ENCODE results near the gene ENTHD1.

ENTHD1 gene

GRCh38 chr22:39925909-39926679, 32.5 kb upstream of the ENTHD1 start:
- Histone ChIP-seq H3K36me3 (ENCODE audit: control insufficient read depth in 4 of 4, insufficient read depth in 4 of 4, low read length in 3 of 4) (no peaks in the 10 kb centered on the region), H3K9me3 (ENCODE audit: control extremely low read depth in 1 of 5, control insufficient read depth in 4 of 5, insufficient read depth in 2 of 5, low read depth in 1 of 5, low read length in 4 of 5) (no peaks in the 10 kb centered on the region), H3K27ac (ENCODE audit: insufficient read depth in 1 of 2, low read depth in 1 of 2, low read length in 2 of 2, poor library complexity in 1 of 2, severe bottlenecking in 2 of 2) (no peak overlapping the region), H3K27me3 (replicated peaks in 2 of 5; ENCODE audit: control insufficient read depth in 4 of 5, insufficient read depth in 5 of 5, low read length in 4 of 5) (peaks cover 0 to 11% (median 4%) of the 10 kb centered on the region in 5 experiments), H3K4me3 (ENCODE audit: control insufficient read depth in 1 of 7, extremely low read depth in 1 of 7, insufficient read depth in 4 of 7, low read depth in 2 of 7, low read length in 6 of 7) (no peak overlapping the region), H3K4me1 (ENCODE audit: control extremely low read depth in 1 of 4, control insufficient read depth in 4 of 4, insufficient read depth in 4 of 4, low read length in 3 of 4) (peaks cover 3 to 42% (median 12%) of the 10 kb centered on the region in 4 experiments)
- POLR2A ChIA-PET = no interaction called here
- WGBS (ENCODE audit: insufficient coverage) = 37% methylated on average over 6 of the region's 8 CpGs
- CTCF ChIA-PET = interaction anchor here (0.9 to 4.8 kb wide), 6 partner anchors 9 to 99 kb away, joined by 3 to 17 read pairs (median 6); no protein-coding TSS in a partner anchor
- DNase-seq = peak in 2 of 3 donors; percentile 40 to 50

- Histone ChIP-seq H3K36me3 (ENCODE audit: control insufficient read depth in 4 of 4, insufficient read depth in 4 of 4, low read length in 3 of 4) (no peaks in the 10 kb centered on the region), H3K4me3 (ENCODE audit: control insufficient read depth in 1 of 7, extremely low read depth in 1 of 7, insufficient read depth in 4 of 7, low read depth in 2 of 7, low read length in 6 of 7) (no peak overlapping the region), H3K9me3 (ENCODE audit: control extremely low read depth in 1 of 5, control insufficient read depth in 4 of 5, insufficient read depth in 2 of 5, low read depth in 1 of 5, low read length in 4 of 5) (no peaks in the 10 kb centered on the region), H3K27ac (ENCODE audit: insufficient read depth in 1 of 2, low read depth in 1 of 2, low read length in 2 of 2, poor library complexity in 1 of 2, severe bottlenecking in 2 of 2) (no peak overlapping the region), H3K27me3 (replicated peaks in 2 of 5; ENCODE audit: control insufficient read depth in 4 of 5, insufficient read depth in 5 of 5, low read length in 4 of 5) (peaks cover 0 to 7% (median 4%) of the 10 kb centered on the region in 5 experiments), H3K4me1 (ENCODE audit: control extremely low read depth in 1 of 4, control insufficient read depth in 4 of 4, insufficient read depth in 4 of 4, low read length in 3 of 4) (peaks cover 3 to 36% (median 12%) of the 10 kb centered on the region in 4 experiments)
- POLR2A ChIA-PET = no interaction called here
- CTCF ChIA-PET = interaction anchor here (0.9 to 4.8 kb wide), 5 partner anchors 10 to 99 kb away, joined by 3 to 17 read pairs (median 7); no protein-coding TSS in a partner anchor
- DNase-seq = no peak
- 93% methylated on average over 2 of the region's 2 CpGs for WGBS (ENCODE audit: insufficient coverage)
Measured at GRCh38 chr22:39925273-39925672, 31.7 kb upstream of the ENTHD1 start.

- peaks cover 3 to 34% (median 11%) of the 10 kb centered on the region in 4 experiments for H3K4me1 ChIP-seq (ENCODE audit: control extremely low read depth in 1 of 4, control insufficient read depth in 4 of 4, insufficient read depth in 4 of 4, low read length in 3 of 4)
- ChIA-PET CTCF (interaction anchor here (4.8 kb wide), 1 partner anchor 9 kb away, joined by 17 read pairs; no protein-coding TSS in a partner anchor), POLR2A (no interaction called here)
- no peak overlapping the region for H3K27ac ChIP-seq (ENCODE audit: insufficient read depth in 1 of 2, low read depth in 1 of 2, low read length in 2 of 2, poor library complexity in 1 of 2, severe bottlenecking in 2 of 2)
- DNase-seq = no peak
- H3K9me3 ChIP-seq (ENCODE audit: control extremely low read depth in 1 of 5, control insufficient read depth in 4 of 5, insufficient read depth in 2 of 5, low read depth in 1 of 5, low read length in 4 of 5) = no peaks in the 10 kb centered on the region
- no peak overlapping the region for H3K4me3 ChIP-seq (ENCODE audit: control insufficient read depth in 1 of 7, extremely low read depth in 1 of 7, insufficient read depth in 4 of 7, low read depth in 2 of 7, low read length in 6 of 7)
- WGBS (ENCODE audit: insufficient coverage) = 98% methylated on average over 16 of the region's 18 CpGs
- H3K27me3 ChIP-seq (replicated peaks in 2 of 5; ENCODE audit: control insufficient read depth in 4 of 5, insufficient read depth in 5 of 5, low read length in 4 of 5) = peaks cover 0 to 6% (median 4%) of the 10 kb centered on the region in 5 experiments
- no peaks in the 10 kb centered on the region for H3K36me3 ChIP-seq (ENCODE audit: control insufficient read depth in 4 of 4, insufficient read depth in 4 of 4, low read length in 3 of 4)
Measured at GRCh38 chr22:39924286-39924685, 30.7 kb upstream of the ENTHD1 start.

- ChIA-PET CTCF (interaction anchor here (1.1 kb wide), 1 partner anchor 93 kb away, joined by 3 read pairs; no protein-coding TSS in a partner anchor), POLR2A (no interaction called here)
- Histone ChIP-seq H3K27ac (ENCODE audit: insufficient read depth in 1 of 2, low read depth in 1 of 2, low read length in 2 of 2, poor library complexity in 1 of 2, severe bottlenecking in 2 of 2) (no peak overlapping the region), H3K36me3 (ENCODE audit: control insufficient read depth in 4 of 4, insufficient read depth in 4 of 4, low read length in 3 of 4) (no peaks in the 10 kb centered on the region), H3K9me3 (ENCODE audit: control extremely low read depth in 1 of 5, control insufficient read depth in 4 of 5, insufficient read depth in 2 of 5, low read depth in 1 of 5, low read length in 4 of 5) (no peaks in the 10 kb centered on the region), H3K27me3 (replicated peaks in 2 of 5; ENCODE audit: control insufficient read depth in 4 of 5, insufficient read depth in 5 of 5, low read length in 4 of 5) (peaks cover 0 to 5% (median 2%) of the 10 kb centered on the region in 5 experiments), H3K4me1 (ENCODE audit: control extremely low read depth in 1 of 4, control insufficient read depth in 4 of 4, insufficient read depth in 4 of 4, low read length in 3 of 4) (peaks cover 3 to 29% (median 10%) of the 10 kb centered on the region in 4 experiments), H3K4me3 (ENCODE audit: control insufficient read depth in 1 of 7, extremely low read depth in 1 of 7, insufficient read depth in 4 of 7, low read depth in 2 of 7, low read length in 6 of 7) (no peak overlapping the region)
- 34% methylated on average over 4 of the region's 5 CpGs for WGBS (ENCODE audit: insufficient coverage)
- DNase-seq = peak in 2 of 3 donors; percentile 24 to 39
Measured at GRCh38 chr22:39923696-39924095, 30.1 kb upstream of the ENTHD1 start.

- no peaks in the 10 kb centered on the region for H3K36me3 ChIP-seq (ENCODE audit: control insufficient read depth in 4 of 4, insufficient read depth in 4 of 4, low read length in 3 of 4)
- H3K4me1 ChIP-seq (ENCODE audit: control extremely low read depth in 1 of 4, control insufficient read depth in 4 of 4, insufficient read depth in 4 of 4, low read length in 3 of 4) = peaks cover 0 to 12% (median 0%) of the 10 kb centered on the region in 4 experiments
- no peak overlapping the region for H3K4me3 ChIP-seq (ENCODE audit: control insufficient read depth in 1 of 7, extremely low read depth in 1 of 7, insufficient read depth in 4 of 7, low read depth in 2 of 7, low read length in 6 of 7)
- ChIA-PET CTCF (no interaction called here), POLR2A (no interaction called here)
- peaks cover 0 to 5% (median 1%) of the 10 kb centered on the region in 5 experiments for H3K27me3 ChIP-seq (replicated peaks in 2 of 5; ENCODE audit: control insufficient read depth in 4 of 5, insufficient read depth in 5 of 5, low read length in 4 of 5)
- DNase-seq = peak in 2 of 3 donors; percentile 37 to 62
- H3K27ac ChIP-seq (ENCODE audit: insufficient read depth in 1 of 2, low read depth in 1 of 2, low read length in 2 of 2, poor library complexity in 1 of 2, severe bottlenecking in 2 of 2) = no peak overlapping the region
- WGBS (ENCODE audit: insufficient coverage) = 78% methylated on average over 8 of the region's 8 CpGs
- H3K9me3 ChIP-seq (ENCODE audit: control extremely low read depth in 1 of 5, control insufficient read depth in 4 of 5, insufficient read depth in 2 of 5, low read depth in 1 of 5, low read length in 4 of 5) = no peaks in the 10 kb centered on the region
Measured at GRCh38 chr22:39920134-39920743, 26.7 kb upstream of the ENTHD1 start.

- H3K9me3 ChIP-seq (ENCODE audit: control extremely low read depth in 1 of 5, control insufficient read depth in 4 of 5, insufficient read depth in 2 of 5, low read depth in 1 of 5, low read length in 4 of 5) = no peaks in the 10 kb centered on the region
- peaks cover 0 to 7% (median 0%) of the 10 kb centered on the region in 4 experiments for H3K4me1 ChIP-seq (ENCODE audit: control extremely low read depth in 1 of 4, control insufficient read depth in 4 of 4, insufficient read depth in 4 of 4, low read length in 3 of 4)
- H3K4me3 ChIP-seq (ENCODE audit: control insufficient read depth in 1 of 7, extremely low read depth in 1 of 7, insufficient read depth in 4 of 7, low read depth in 2 of 7, low read length in 6 of 7) = no peak overlapping the region
- POLR2A ChIA-PET = no interaction called here
- CTCF ChIA-PET = interaction anchor here (1.3 to 4.1 kb wide), 2 partner anchors 8 to 26 kb away, joined by 3 to 17 read pairs; no protein-coding TSS in a partner anchor
- H3K27ac ChIP-seq (ENCODE audit: insufficient read depth in 1 of 2, low read depth in 1 of 2, low read length in 2 of 2, poor library complexity in 1 of 2, severe bottlenecking in 2 of 2) = no peak overlapping the region
- H3K27me3 ChIP-seq (replicated peaks in 2 of 5; ENCODE audit: control insufficient read depth in 4 of 5, insufficient read depth in 5 of 5, low read length in 4 of 5) = peaks cover 0 to 9% (median 2%) of the 10 kb centered on the region in 5 experiments
- H3K36me3 ChIP-seq (ENCODE audit: control insufficient read depth in 4 of 4, insufficient read depth in 4 of 4, low read length in 3 of 4) = no peaks in the 10 kb centered on the region
- 88% methylated on average over 8 of the region's 12 CpGs for WGBS (ENCODE audit: insufficient coverage)
- DNase-seq = no peak
Measured at GRCh38 chr22:39917776-39918495, 24.4 kb upstream of the ENTHD1 start.
